ENCODE measurements around the gene TESK2.

The TESK2 gene

GRCh38 chr1:45304311-45305081 is 186.5 kb downstream of the TESK2 start:
- peak; percentile 35 for DNase-seq (ENCODE audit: low read depth)

GRCh38 chr1:45303520-45304310 is 187.2 kb downstream of the TESK2 start:
- DNase-seq (ENCODE audit: low read depth) = peak; percentile 98

GRCh38 chr1:45302505-45303150 is 188.3 kb downstream of the TESK2 start:
- no peak for DNase-seq (ENCODE audit: low read depth)

- no peak for DNase-seq (ENCODE audit: low read depth)
These were observed 190.3 kb downstream of the TESK2 start for GRCh38 chr1:45300669-45300997.

GRCh38 chr1:45299981-45300668 is 190.8 kb downstream of the TESK2 start:
- peak; percentile 76 for DNase-seq (ENCODE audit: low read depth)

- DNase-seq (ENCODE audit: low read depth) = no peak
These were observed 191.7 kb downstream of the TESK2 start for GRCh38 chr1:45299296-45299695.

GRCh38 chr1:45297666-45298356 is 193.2 kb downstream of the TESK2 start:
- DNase-seq (ENCODE audit: low read depth) = no peak
